ENCODE results near the gene CDH13.

Gene CDH13

DNA sequence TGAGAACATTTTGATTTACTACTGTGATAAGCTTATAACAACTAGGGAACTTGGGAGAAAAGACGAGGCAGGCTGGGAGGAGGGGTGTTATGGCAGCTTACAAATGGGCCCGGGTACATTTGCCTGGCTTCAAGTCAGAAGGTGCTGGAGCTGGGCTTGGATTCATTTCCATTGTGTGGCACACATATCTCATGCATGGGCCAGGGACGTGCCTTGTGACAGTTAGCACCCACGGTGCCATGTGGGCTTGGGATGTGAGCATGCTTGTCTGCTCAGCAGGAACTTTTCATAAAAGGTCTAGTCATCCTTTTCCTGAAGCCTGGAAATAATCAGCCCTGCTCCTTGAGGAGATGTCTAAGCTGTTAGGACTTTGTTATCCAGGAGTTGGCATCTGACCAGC lies 572.2 kb downstream of the CDH13 start:
- H3K4me3 ChIP-seq (ENCODE audit: low read depth, low read length), result no peak overlapping the region
- TF ChIP-seq, protein P1, sequence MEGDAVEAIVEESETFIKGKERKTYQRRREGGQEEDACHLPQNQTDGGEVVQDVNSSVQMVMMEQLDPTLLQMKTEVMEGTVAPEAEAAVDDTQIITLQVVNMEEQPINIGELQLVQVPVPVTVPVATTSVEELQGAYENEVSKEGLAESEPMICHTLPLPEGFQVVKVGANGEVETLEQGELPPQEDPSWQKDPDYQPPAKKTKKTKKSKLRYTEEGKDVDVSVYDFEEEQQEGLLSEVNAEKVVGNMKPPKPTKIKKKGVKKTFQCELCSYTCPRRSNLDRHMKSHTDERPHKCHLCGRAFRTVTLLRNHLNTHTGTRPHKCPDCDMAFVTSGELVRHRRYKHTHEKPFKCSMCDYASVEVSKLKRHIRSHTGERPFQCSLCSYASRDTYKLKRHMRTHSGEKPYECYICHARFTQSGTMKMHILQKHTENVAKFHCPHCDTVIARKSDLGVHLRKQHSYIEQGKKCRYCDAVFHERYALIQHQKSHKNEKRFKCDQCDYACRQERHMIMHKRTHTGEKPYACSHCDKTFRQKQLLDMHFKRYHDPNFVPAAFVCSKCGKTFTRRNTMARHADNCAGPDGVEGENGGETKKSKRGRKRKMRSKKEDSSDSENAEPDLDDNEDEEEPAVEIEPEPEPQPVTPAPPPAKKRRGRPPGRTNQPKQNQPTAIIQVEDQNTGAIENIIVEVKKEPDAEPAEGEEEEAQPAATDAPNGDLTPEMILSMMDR (IDR thresholded peaks at IDR 0.05; ENCODE audit: low read depth, low read length), result no peak

DNA sequence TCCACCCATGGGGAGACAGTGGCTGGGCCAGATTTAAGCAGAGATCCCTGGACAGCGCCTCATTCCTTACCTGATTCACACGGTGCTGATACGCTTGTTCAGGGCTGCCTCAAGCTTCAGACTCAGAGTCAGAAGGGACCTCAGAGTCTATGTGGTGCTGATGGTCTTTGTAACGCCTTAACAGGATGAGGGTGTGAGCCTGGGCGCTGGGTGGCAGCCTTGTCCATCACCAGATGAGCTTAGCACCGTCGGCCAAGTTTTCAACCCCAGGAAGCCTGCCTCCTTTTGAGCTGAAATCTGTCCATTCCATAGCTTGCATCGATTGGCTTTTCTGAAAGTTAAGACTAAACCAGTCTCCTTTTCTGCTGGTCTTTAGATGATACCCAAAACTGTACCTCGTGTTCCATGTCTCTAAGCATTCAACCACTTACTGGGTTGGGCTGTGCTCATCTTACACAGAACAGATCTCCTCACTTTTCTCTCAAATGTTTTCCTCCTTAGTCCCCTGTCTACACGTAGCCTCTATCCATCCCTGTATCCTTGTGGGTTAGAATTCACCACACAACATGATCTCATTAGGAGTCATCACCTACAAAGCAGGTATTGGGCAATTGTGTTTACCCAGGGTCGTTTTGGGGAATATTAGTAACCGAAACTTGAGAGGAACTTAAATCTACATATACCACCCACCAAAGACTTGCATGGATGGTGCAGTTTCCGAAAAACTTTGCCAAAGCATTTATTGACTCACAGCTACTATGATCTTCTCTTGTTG lies 573.4 kb downstream of the CDH13 start:
- TF ChIP-seq, protein P1 (IDR thresholded peaks at IDR 0.05; ENCODE audit: low read depth, low read length), result no peak
- H3K4me3 ChIP-seq (ENCODE audit: low read depth, low read length), result no peak overlapping the region

DNA sequence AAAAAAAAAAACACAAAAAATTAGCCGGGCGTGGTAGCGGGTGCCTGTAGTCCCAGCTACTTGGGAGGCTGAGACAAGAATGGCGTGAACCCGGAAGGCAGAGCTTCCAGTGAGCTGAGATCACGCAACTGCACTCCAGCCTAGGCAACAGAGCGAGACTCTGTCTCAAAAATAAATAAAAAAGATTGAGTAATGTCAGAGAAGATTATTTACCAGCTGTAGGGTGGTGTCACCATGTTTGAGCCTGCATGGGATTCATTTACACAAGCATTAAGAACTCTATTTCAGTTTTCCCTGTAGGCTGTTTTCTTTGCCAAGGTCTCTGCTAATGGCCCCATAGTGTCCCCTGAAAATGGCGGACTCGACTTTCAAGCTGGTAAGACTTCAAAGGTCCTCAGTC lies 575.0 kb downstream of the CDH13 start:
- TF ChIP-seq, protein P1 (IDR thresholded peaks at IDR 0.05; ENCODE audit: low read depth, low read length), result no peak
- H3K4me3 ChIP-seq (ENCODE audit: low read depth, low read length), result no peak overlapping the region

DNA sequence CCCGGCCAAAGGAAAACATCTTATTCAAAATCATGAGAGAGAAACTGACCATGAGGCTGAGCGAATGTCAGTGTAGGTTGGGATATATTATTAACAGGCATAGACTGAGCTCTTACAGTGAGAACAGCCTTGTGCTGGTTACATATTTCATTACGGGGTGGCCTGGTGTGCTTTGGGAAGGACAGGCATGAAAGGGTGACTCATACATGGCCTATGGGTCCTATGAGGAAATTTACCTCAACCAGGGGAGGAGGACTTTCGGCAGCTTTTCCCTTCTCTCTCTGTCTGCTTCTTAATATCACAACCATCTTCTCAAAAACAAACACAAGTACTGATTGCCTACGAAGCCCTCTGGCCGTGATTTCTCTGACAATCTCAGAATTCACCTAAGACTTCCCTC lies 579.1 kb downstream of the CDH13 start:
- no peak overlapping the region for H3K4me3 ChIP-seq (ENCODE audit: low read depth, low read length)
- TF ChIP-seq, protein P1 (IDR thresholded peaks at IDR 0.05; ENCODE audit: low read depth, low read length), result no peak

DNA sequence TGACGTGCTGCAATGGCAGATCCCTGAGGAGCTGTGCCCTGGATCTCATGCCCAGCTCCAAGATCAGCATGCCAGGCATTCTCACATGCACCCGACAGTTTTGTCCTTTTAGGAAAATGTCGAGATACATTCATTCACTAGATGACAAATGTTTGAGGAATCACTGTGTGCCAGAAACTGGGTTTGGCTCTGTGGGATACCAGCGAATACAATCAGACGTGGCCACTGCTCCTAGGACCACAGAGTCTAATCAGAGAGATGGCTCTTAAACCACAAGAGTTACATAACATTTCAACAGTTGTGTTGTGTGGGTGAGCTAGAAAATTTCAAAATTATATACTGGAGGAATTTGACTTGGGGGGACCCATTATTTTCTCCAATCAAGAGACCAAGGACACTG lies 579.7 kb downstream of the CDH13 start:
- no peak overlapping the region for H3K4me3 ChIP-seq (ENCODE audit: low read depth, low read length)
- TF ChIP-seq, protein P1 (IDR thresholded peaks at IDR 0.05; ENCODE audit: low read depth, low read length), result no peak

DNA sequence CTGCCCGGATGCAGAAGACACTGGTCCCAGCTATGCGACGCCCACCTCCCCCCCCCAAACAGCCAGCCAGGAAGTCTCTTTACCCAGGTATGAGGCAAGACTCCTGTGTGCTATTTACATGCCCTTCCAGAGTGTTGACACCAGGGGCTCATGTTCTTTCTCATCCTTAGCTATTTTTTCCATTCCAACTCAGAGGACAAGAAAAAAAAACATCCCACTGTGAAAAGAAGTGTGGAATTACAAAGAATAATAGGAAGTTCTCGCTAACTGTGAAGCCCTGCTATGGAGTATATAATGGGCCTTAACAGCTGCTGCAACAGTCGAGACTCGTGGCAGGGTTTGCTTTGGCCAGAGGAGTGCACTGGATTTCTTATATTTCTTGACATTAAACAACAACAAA lies 584.9 kb downstream of the CDH13 start:
- TF ChIP-seq, protein P1 (IDR thresholded peaks at IDR 0.05; ENCODE audit: low read depth, low read length), result no peak
- H3K4me3 ChIP-seq (ENCODE audit: low read depth, low read length), result no peak overlapping the region

DNA sequence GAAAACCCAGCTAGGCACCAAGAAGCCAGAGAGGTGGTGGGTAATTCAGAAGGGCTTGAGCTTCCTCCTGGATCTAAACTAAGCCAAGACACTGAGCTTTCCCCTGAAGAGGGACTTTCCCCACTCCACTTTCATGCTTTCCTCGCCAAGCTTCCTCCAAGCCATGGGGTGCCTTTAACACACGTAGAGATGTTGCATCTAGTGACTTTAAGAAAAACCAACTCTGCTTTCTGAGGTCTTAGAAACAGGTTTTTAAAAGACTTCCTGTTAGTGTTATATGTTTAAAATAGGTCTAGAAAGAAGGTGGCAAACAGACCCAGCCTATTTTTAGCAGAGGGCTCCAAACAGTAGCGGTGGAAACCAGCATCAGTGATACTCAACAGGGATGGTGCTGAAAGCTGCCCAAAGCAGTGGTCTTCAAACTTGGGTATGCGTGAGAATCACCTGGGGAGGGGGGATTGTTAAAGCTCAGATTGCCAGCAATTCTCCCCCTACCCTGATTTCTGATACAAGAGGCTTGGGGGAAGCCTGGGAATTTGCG lies 585.6 kb downstream of the CDH13 start:
- no peak overlapping the region for H3K4me3 ChIP-seq (ENCODE audit: low read depth, low read length)
- TF ChIP-seq, protein P1 (IDR thresholded peaks at IDR 0.05; ENCODE audit: low read depth, low read length), result no peak
